ENCODE data around the gene MBD3.

Gene MBD3

GRCh38 chr19:1526979-1527649 is 65.6 kb downstream of the MBD3 start:
- DNase-seq: no peak
- H3K4me3 ChIP-seq (ENCODE audit: low read depth, low read length): no peak overlapping the region
- TF ChIP-seq, protein P1, sequence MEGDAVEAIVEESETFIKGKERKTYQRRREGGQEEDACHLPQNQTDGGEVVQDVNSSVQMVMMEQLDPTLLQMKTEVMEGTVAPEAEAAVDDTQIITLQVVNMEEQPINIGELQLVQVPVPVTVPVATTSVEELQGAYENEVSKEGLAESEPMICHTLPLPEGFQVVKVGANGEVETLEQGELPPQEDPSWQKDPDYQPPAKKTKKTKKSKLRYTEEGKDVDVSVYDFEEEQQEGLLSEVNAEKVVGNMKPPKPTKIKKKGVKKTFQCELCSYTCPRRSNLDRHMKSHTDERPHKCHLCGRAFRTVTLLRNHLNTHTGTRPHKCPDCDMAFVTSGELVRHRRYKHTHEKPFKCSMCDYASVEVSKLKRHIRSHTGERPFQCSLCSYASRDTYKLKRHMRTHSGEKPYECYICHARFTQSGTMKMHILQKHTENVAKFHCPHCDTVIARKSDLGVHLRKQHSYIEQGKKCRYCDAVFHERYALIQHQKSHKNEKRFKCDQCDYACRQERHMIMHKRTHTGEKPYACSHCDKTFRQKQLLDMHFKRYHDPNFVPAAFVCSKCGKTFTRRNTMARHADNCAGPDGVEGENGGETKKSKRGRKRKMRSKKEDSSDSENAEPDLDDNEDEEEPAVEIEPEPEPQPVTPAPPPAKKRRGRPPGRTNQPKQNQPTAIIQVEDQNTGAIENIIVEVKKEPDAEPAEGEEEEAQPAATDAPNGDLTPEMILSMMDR (IDR thresholded peaks at IDR 0.05; ENCODE audit: low read depth, low read length): no peak
- H3K4me1 ChIP-seq: no peaks in the 10 kb centered on the region
- H3K27me3 ChIP-seq: peaks cover 65% of the 10 kb centered on the region
- H3K36me3 ChIP-seq: no peaks in the 10 kb centered on the region
- H3K9me3 ChIP-seq: no peaks in the 10 kb centered on the region

DNA sequence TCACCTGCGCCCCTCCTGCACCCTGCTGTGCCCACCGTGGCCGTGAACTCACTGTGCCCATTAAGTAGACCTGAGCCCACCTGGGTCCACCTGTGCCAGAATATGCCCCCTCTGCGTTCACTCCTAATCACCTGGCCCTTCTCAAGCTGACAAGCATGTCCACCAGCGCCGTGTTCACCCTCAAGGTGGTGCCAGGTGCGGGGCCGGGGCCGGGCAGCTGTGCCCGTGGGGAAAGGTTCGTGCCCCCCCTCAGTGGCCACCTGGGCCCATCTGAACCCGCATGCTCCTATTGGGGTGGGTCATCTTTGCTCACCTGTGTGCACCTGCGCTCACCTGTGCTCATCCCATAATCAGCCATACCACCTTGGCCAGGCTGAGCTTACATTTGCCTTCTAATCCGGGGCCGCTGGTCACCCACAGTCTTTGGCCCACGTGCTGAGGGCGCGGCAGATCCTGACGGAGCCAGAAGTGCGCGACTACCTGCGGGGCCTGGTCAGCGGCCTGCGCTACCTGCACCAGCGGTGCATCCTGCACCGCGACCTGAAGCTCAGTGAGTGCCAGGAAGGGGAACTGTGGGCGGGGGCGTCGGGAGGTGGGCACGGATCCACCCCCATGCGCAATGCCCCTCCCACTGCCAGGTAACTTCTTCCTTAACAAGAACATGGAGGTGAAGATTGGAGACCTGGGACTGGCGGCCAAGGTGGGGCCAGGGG is 66.4 kb downstream of the MBD3 start:
- Histone ChIP-seq H3K27me3 (peaks cover 56% of the 10 kb centered on the region), H3K4me1 (no peaks in the 10 kb centered on the region), H3K9me3 (no peaks in the 10 kb centered on the region), H3K4me3 (ENCODE audit: low read depth, low read length) (no peak overlapping the region), H3K36me3 (no peaks in the 10 kb centered on the region)
- TF ChIP-seq, protein P1 (IDR thresholded peaks at IDR 0.05; ENCODE audit: low read depth, low read length): no peak
- DNase-seq: no peak

DNA sequence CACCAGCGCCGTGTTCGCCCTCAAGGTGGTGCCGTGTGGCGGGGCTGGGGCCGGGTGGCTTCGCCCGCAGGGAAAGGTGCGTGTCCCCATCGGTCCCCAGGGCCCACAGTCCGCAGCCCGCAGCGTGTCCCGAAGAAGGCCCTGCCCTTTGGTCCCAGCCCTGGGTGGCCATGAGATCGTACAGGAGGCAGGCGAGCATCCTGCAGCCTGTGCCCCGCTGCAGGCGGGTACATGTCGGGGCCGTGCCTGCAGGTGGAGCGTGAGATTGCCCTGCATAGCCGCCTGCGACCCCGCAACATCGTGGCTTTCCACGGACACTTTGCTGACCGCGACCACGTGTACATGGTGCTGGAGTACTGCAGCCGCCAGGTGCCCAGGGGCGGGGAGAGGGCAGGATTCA is 67.3 kb downstream of the MBD3 start:
- H3K4me3 ChIP-seq (ENCODE audit: low read depth, low read length): no peak overlapping the region
- TF ChIP-seq, protein P1 (IDR thresholded peaks at IDR 0.05; ENCODE audit: low read depth, low read length): no peak
- H3K9me3 ChIP-seq: no peaks in the 10 kb centered on the region
- no peaks in the 10 kb centered on the region for H3K4me1 ChIP-seq
- DNase-seq: no peak
- peaks cover 50% of the 10 kb centered on the region for H3K27me3 ChIP-seq
- no peaks in the 10 kb centered on the region for H3K36me3 ChIP-seq

- Histone ChIP-seq H3K9me3 (no peaks in the 10 kb centered on the region), H3K4me1 (no peaks in the 10 kb centered on the region), H3K36me3 (no peaks in the 10 kb centered on the region), H3K4me3 (ENCODE audit: low read depth, low read length) (no peak overlapping the region), H3K27me3 (peaks cover 47% of the 10 kb centered on the region)
- TF ChIP-seq, protein P1 (IDR thresholded peaks at IDR 0.05; ENCODE audit: low read depth, low read length): no peak
- DNase-seq: no peak
These were observed 67.7 kb downstream of the MBD3 start for GRCh38 chr19:1524972-1525325.

GRCh38 chr19:1524287-1524971 is 68.2 kb downstream of the MBD3 start:
- Histone ChIP-seq H3K4me1 (no peaks in the 10 kb centered on the region), H3K9me3 (no peaks in the 10 kb centered on the region), H3K4me3 (ENCODE audit: low read depth, low read length) (no peak overlapping the region), H3K36me3 (no peaks in the 10 kb centered on the region), H3K27me3 (peaks cover 42% of the 10 kb centered on the region)
- TF ChIP-seq, protein P1 (IDR thresholded peaks at IDR 0.05; ENCODE audit: low read depth, low read length): no peak
- no peak for DNase-seq

Data from BE2C (cell line).